Ramos (cell line): ENCODE measurements around the gene FHOD3.

Experiments used
- in situ Hi-C: fragments of 300-500 bp; cut with MboI; formaldehyde crosslinking; loops from one replicate; pipeline ENCODE4 v1.14.3; 2022; ENCODE audit warnings: low sequenced_read_pairs; ENCODE audit not compliant: unreplicated experiment

FHOD3 gene

GRCh38 chr18:36635414-36636096 is 338.0 kb downstream of the FHOD3 start:
- in situ Hi-C loops: no loop called here

- in situ Hi-C loops: no loop called here
Measured at GRCh38 chr18:36636237-36636817, 338.8 kb downstream of the FHOD3 start.

GRCh38 chr18:36638224-36638623 is 340.7 kb downstream of the FHOD3 start:
- in situ Hi-C loops: no loop called here

- in situ Hi-C loops: no loop called here
Measured at GRCh38 chr18:36640021-36640952, 342.8 kb downstream of the FHOD3 start.

- in situ Hi-C loops: no loop called here
Measured at GRCh38 chr18:36643061-36643460, 345.5 kb downstream of the FHOD3 start.

GRCh38 chr18:36648803-36649202 is 351.3 kb downstream of the FHOD3 start:
- in situ Hi-C loops: no loop called here

GRCh38 chr18:36649205-36649604 is 351.7 kb downstream of the FHOD3 start:
- in situ Hi-C loops: no loop called here

GRCh38 chr18:36650266-36650665 is 352.8 kb downstream of the FHOD3 start:
- in situ Hi-C loops: no loop called here

GRCh38 chr18:36650906-36651305 is 353.4 kb downstream of the FHOD3 start:
- in situ Hi-C loops: no loop called here

- in situ Hi-C loops: no loop called here
Measured at GRCh38 chr18:36652503-36652902, 355.0 kb downstream of the FHOD3 start.

GRCh38 chr18:36653141-36653869 is 355.8 kb downstream of the FHOD3 start:
- in situ Hi-C loops: no loop called here

GRCh38 chr18:36653870-36654269 is 356.4 kb downstream of the FHOD3 start:
- in situ Hi-C loops: no loop called here

- in situ Hi-C loops: no loop called here
Measured at GRCh38 chr18:36655074-36655473, 357.6 kb downstream of the FHOD3 start.

GRCh38 chr18:36655930-36656329 is 358.4 kb downstream of the FHOD3 start:
- in situ Hi-C loops: no loop called here

GRCh38 chr18:36658611-36659010 is 361.1 kb downstream of the FHOD3 start:
- in situ Hi-C loops: no loop called here

GRCh38 chr18:36660311-36660710 is 362.8 kb downstream of the FHOD3 start:
- in situ Hi-C loops: no loop called here

GRCh38 chr18:36661999-36662398 is 364.5 kb downstream of the FHOD3 start:
- in situ Hi-C loops: no loop called here

GRCh38 chr18:36663312-36663711 is 365.8 kb downstream of the FHOD3 start:
- in situ Hi-C loops: no loop called here

GRCh38 chr18:36665952-36666351 is 368.4 kb downstream of the FHOD3 start:
- in situ Hi-C loops: no loop called here

- in situ Hi-C loops: no loop called here
Measured at GRCh38 chr18:36667811-36668210, 370.3 kb downstream of the FHOD3 start.
